ENCODE measurements around the gene GNB1L.

Gene GNB1L

DNA sequence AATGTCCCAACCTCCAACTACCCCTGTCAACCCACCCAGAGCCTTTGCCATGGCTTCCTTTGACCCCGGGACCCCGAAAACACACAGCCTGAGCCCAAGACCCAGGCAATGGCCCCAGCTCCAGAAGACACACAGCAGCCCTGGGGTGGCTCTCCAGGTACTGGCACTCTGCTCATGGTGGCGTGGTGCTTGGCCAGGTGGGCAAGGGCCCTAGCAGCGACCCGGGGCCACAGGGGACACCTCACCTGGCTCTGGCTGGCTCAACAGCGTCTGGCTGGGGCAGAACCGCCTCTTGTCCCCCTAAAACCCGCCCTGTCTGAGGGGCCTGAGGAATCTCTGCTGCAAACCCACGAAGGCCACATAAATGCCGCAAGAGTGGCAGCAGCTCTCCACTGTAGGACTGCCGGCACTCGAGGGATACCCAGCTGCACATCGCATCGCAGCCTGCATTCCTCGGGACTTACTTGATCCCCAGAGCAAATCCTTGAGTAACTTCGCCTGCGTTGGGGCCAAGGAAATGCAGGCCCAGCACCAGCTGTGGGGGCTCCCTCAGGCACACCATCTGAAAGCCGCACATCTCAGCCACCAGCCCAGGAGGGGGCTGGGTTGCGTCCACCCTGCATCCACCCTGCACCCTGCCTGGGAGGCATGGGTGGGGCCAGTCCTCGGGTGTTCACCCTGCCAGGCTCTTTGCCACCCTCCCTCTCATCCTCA is 23.1 kb upstream of the GNB1L start:
- H3K9me3 ChIP-seq (replicated peaks in 1 of 2; ENCODE audit: control insufficient read depth in 2 of 2, insufficient read depth in 1 of 2, low read depth in 1 of 2, low read length in 2 of 2), result no peaks in the 10 kb centered on the region
- no peak for DNase-seq (ENCODE audit: low spot score)
- H2BK120ac ChIP-seq (ENCODE audit: low read depth, low read length), result peak overlapping the region; percentile 83
- peak overlapping the region; percentile 93 for H2AK5ac ChIP-seq (ENCODE audit: low read depth, low read length)
- no peak overlapping the region for H2AFZ ChIP-seq (ENCODE audit: low read length)
- no peak overlapping the region for H3K27ac ChIP-seq (replicated peaks; ENCODE audit: low read length)
- peak overlapping the region; percentile 96 for H4K91ac ChIP-seq (ENCODE audit: low read depth, low read length, poor library complexity)
- H3K4me1 ChIP-seq (ENCODE audit: control insufficient read depth in 2 of 2, insufficient read depth in 1 of 2, low read depth in 1 of 2, low read length in 2 of 2), result peaks cover 43 to 58% of the 10 kb centered on the region in 2 donors
- H3K36me3 ChIP-seq (replicated peaks in 1 of 2; ENCODE audit: control insufficient read depth in 2 of 2, insufficient read depth in 2 of 2, low read length in 2 of 2), result peaks cover 0 to 3% of the 10 kb centered on the region in 2 donors
- peak overlapping the region; percentile 51 for H3K9ac ChIP-seq (ENCODE audit: low read depth, low read length, poor library complexity)
- no peak overlapping the region for H4K8ac ChIP-seq (ENCODE audit: low read depth, low read length)
- no CpG with 5 or more reads among the region's 20 CpGs for WGBS, 2 donors (ENCODE audit: extremely low coverage in 2 of 2, insufficient read length in 2 of 2, insufficient replicate concordance in 1 of 2)
- H2BK5ac ChIP-seq (ENCODE audit: low read length), result no peak overlapping the region
- H3K27me3 ChIP-seq (ENCODE audit: control insufficient read depth in 3 of 3, insufficient read depth in 3 of 3, low read depth in 1 of 3, low read length in 3 of 3), result no peaks in the 10 kb centered on the region
- peak overlapping the region; percentile 5 for H3K4ac ChIP-seq (ENCODE audit: low read length)
- H3K14ac ChIP-seq (ENCODE audit: low read length), result no peak overlapping the region
- peak overlapping the region; percentile 90 for H3K23ac ChIP-seq (ENCODE audit: low read depth, low read length, poor library complexity)
- H3K79me1 ChIP-seq (ENCODE audit: low read depth, low read length), result peaks cover 15% of the 10 kb centered on the region
- H3K4me3 ChIP-seq (ENCODE audit: low read length in 2 of 2), result peak overlapping the region in 1 of 2 donors; percentile 3
- H2BK15ac ChIP-seq (ENCODE audit: low read length), result peak overlapping the region; percentile 93
- H3K18ac ChIP-seq (ENCODE audit: low read length), result peak overlapping the region; percentile 39
- no peak overlapping the region for H3K4me2 ChIP-seq (ENCODE audit: insufficient read depth, low read length, poor library complexity, severe bottlenecking)
- peak overlapping the region; percentile 14 for H2BK12ac ChIP-seq (ENCODE audit: low read length)

GRCh38 chr22:19876941-19877625 is 22.4 kb upstream of the GNB1L start:
- DNase-seq (ENCODE audit: low spot score), result no peak

GRCh38 chr22:19876314-19876940 is 21.8 kb upstream of the GNB1L start:
- H2AFZ ChIP-seq (ENCODE audit: low read length), result no peak overlapping the region
- no peak overlapping the region for H3K27ac ChIP-seq (replicated peaks; ENCODE audit: low read length)
- H3K27me3 ChIP-seq (ENCODE audit: control insufficient read depth in 3 of 3, insufficient read depth in 3 of 3, low read depth in 1 of 3, low read length in 3 of 3), result no peaks in the 10 kb centered on the region
- no peak overlapping the region for H4K8ac ChIP-seq (ENCODE audit: low read depth, low read length)
- peak overlapping the region; percentile 86 for H3K23ac ChIP-seq (ENCODE audit: low read depth, low read length, poor library complexity)
- no peak overlapping the region for H3K9ac ChIP-seq (ENCODE audit: low read depth, low read length, poor library complexity)
- H3K9me3 ChIP-seq (replicated peaks in 1 of 2; ENCODE audit: control insufficient read depth in 2 of 2, insufficient read depth in 1 of 2, low read depth in 1 of 2, low read length in 2 of 2), result no peaks in the 10 kb centered on the region
- peak overlapping the region; percentile 84 for H3K18ac ChIP-seq (ENCODE audit: low read length)
- no peak for DNase-seq (ENCODE audit: low spot score)
- peaks cover 15% of the 10 kb centered on the region for H3K79me1 ChIP-seq (ENCODE audit: low read depth, low read length)
- peaks cover 35 to 47% of the 10 kb centered on the region in 2 donors for H3K4me1 ChIP-seq (ENCODE audit: control insufficient read depth in 2 of 2, insufficient read depth in 1 of 2, low read depth in 1 of 2, low read length in 2 of 2)
- H3K4me3 ChIP-seq (ENCODE audit: low read length in 2 of 2), result no peak overlapping the region
- WGBS, 2 donors (ENCODE audit: extremely low coverage in 2 of 2, insufficient read length in 2 of 2, insufficient replicate concordance in 1 of 2), result no CpG with 5 or more reads among the region's 21 CpGs
- H3K14ac ChIP-seq (ENCODE audit: low read length), result no peak overlapping the region
- H3K4me2 ChIP-seq (ENCODE audit: insufficient read depth, low read length, poor library complexity, severe bottlenecking), result no peak overlapping the region
- H2BK12ac ChIP-seq (ENCODE audit: low read length), result no peak overlapping the region
- H2BK120ac ChIP-seq (ENCODE audit: low read depth, low read length), result no peak overlapping the region
- peak overlapping the region; percentile 99 for H2AK5ac ChIP-seq (ENCODE audit: low read depth, low read length)
- peak overlapping the region; percentile 93 for H2BK5ac ChIP-seq (ENCODE audit: low read length)
- H2BK15ac ChIP-seq (ENCODE audit: low read length), result no peak overlapping the region
- H4K91ac ChIP-seq (ENCODE audit: low read depth, low read length, poor library complexity), result no peak overlapping the region
- peaks cover 0 to 3% of the 10 kb centered on the region in 2 donors for H3K36me3 ChIP-seq (replicated peaks in 1 of 2; ENCODE audit: control insufficient read depth in 2 of 2, insufficient read depth in 2 of 2, low read length in 2 of 2)
- no peak overlapping the region for H3K4ac ChIP-seq (ENCODE audit: low read length)

More at GRCh38 chr22:19876941-19877625, 22.4 kb upstream of the GNB1L start:
- H3K4ac ChIP-seq (ENCODE audit: low read length), result no peak overlapping the region
- no peak overlapping the region for H3K4me2 ChIP-seq (ENCODE audit: insufficient read depth, low read length, poor library complexity, severe bottlenecking)
- peaks cover 0 to 3% of the 10 kb centered on the region in 2 donors for H3K36me3 ChIP-seq (replicated peaks in 1 of 2; ENCODE audit: control insufficient read depth in 2 of 2, insufficient read depth in 2 of 2, low read length in 2 of 2)
- H3K18ac ChIP-seq (ENCODE audit: low read length), result peak overlapping the region; percentile 75
- peak overlapping the region; percentile 86 for H3K23ac ChIP-seq (ENCODE audit: low read depth, low read length, poor library complexity)
- H3K79me1 ChIP-seq (ENCODE audit: low read depth, low read length), result peaks cover 15% of the 10 kb centered on the region
- peak overlapping the region; percentile 14 for H2BK12ac ChIP-seq (ENCODE audit: low read length)
- no peak overlapping the region for H3K4me3 ChIP-seq (ENCODE audit: low read length in 2 of 2)
- peak overlapping the region; percentile 93 for H2AK5ac ChIP-seq (ENCODE audit: low read depth, low read length)
- peak overlapping the region; percentile 93 for H2BK15ac ChIP-seq (ENCODE audit: low read length)
- H3K9me3 ChIP-seq (replicated peaks in 1 of 2; ENCODE audit: control insufficient read depth in 2 of 2, insufficient read depth in 1 of 2, low read depth in 1 of 2, low read length in 2 of 2), result no peaks in the 10 kb centered on the region
- H3K14ac ChIP-seq (ENCODE audit: low read length), result peak overlapping the region; percentile 87
- H2AFZ ChIP-seq (ENCODE audit: low read length), result no peak overlapping the region
- no peaks in the 10 kb centered on the region for H3K27me3 ChIP-seq (ENCODE audit: control insufficient read depth in 3 of 3, insufficient read depth in 3 of 3, low read depth in 1 of 3, low read length in 3 of 3)
- H4K91ac ChIP-seq (ENCODE audit: low read depth, low read length, poor library complexity), result peak overlapping the region; percentile 96
- H4K8ac ChIP-seq (ENCODE audit: low read depth, low read length), result no peak overlapping the region
- peaks cover 42 to 54% of the 10 kb centered on the region in 2 donors for H3K4me1 ChIP-seq (ENCODE audit: control insufficient read depth in 2 of 2, insufficient read depth in 1 of 2, low read depth in 1 of 2, low read length in 2 of 2)
- H3K27ac ChIP-seq (replicated peaks; ENCODE audit: low read length), result no peak overlapping the region
- peak overlapping the region; percentile 93 for H2BK5ac ChIP-seq (ENCODE audit: low read length)
- H2BK120ac ChIP-seq (ENCODE audit: low read depth, low read length), result peak overlapping the region; percentile 83
- H3K9ac ChIP-seq (ENCODE audit: low read depth, low read length, poor library complexity), result no peak overlapping the region
- WGBS, 2 donors (ENCODE audit: extremely low coverage in 2 of 2, insufficient read length in 2 of 2, insufficient replicate concordance in 1 of 2), result no CpG with 5 or more reads among the region's 18 CpGs
